K562 (cell line): ENCODE measurements around the gene ANKRD34A.

Experiments
- CTBP1 ChIP-seq: fragments of 450-650 bp; IDR thresholded peaks from 2 replicates; pipeline ENCODE4 v1.6.1; 2016; ENCODE audit warnings: borderline replicate concordance
- NFIC ChIP-seq: fragments of 450-650 bp; IDR thresholded peaks from 2 replicates; pipeline ENCODE4 v1.6.1; 2017; ENCODE audit warnings: mild to moderate bottlenecking, inconsistent platforms
- PHF8 ChIP-seq: fragments of 200-600 bp; sonication (generic); IDR thresholded peaks from 2 replicates; pipeline ENCODE4 v1.6.1; 2012; ENCODE audit warnings: mixed run types, mild to moderate bottlenecking, inconsistent platforms, low read length, moderate library complexity, borderline replicate concordance
- POLR2A ChIP-seq: fragments of 450-650 bp; conservative IDR thresholded peaks from 2 replicates; pipeline ENCODE4 v1.6.1; 2016
- TAF1 ChIP-seq: IDR thresholded peaks from 2 replicates; pipeline ENCODE4 v1.6.1; 2011; ENCODE audit warnings: mild to moderate bottlenecking, low read length, moderate library complexity; ENCODE audit not compliant: insufficient read depth, control insufficient read depth, severe bottlenecking; ENCODE audit errors: extremely low read depth
- TF ChIP-seq, protein P1 (sequence below): IDR thresholded peaks from 2 replicates; pipeline ENCODE4 v1.6.1; 2016; ENCODE audit warnings: missing genetic modification characterization, missing compliant biosample characterization
- TF ChIP-seq, protein P2 (sequence below), 3 experiments: IDR thresholded peaks in 2 of 3; conservative IDR thresholded peaks in 1 of 3; 2 replicates each; pipeline ENCODE4 v1.5.1; 2011 to 2012; ENCODE audit warnings: low read length in 3 of 3, mild to moderate bottlenecking in 3 of 3, control low read depth in 2 of 3, improper control_type of control experiment in 1 of 3, inconsistent platforms in 1 of 3, low read depth in 1 of 3, mixed read lengths in 1 of 3, moderate library complexity in 1 of 3; ENCODE audit not compliant: insufficient read depth in 2 of 3
- TF ChIP-seq, protein P3 (sequence below): fragments of 150-350 bp; conservative IDR thresholded peaks from 2 replicates; pipeline ENCODE4 v1.6.1; 2014; ENCODE audit warnings: low read length
- TF ChIP-seq, protein P4 (sequence below): fragments of 250-450 bp; sonication (Bioruptor Pico); IDR thresholded peaks from 2 replicates; pipeline ENCODE4 v1.5.0; 2021; ENCODE audit warnings: mild to moderate bottlenecking, borderline replicate concordance

DNA sequence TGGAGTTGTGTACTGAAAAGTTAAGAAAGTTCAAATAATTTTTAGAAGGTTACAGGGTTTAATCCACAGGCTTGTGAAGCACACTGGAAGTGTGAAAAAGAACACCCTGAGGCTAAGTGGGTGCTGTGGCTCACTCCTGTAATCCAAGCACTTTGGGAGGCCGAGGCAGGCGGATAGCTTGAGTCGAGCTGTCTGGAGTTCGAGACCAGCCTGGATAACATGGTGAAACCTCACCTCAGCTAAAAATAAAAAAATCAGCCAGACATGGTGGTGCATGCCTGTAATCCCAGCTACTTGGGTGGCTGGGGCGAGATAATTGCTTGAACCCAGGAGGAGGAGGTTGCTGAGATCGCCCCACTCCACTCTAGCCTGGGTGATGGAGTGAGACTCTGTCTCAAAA, 22.2 kb upstream of the ANKRD34A start:
- TF ChIP-seq POLR2A (no peak), TAF1 (no peak), CTBP1 (no peak), NFIC (no peak), PHF8 (no peak)
- TF ChIP-seq, protein P1, sequence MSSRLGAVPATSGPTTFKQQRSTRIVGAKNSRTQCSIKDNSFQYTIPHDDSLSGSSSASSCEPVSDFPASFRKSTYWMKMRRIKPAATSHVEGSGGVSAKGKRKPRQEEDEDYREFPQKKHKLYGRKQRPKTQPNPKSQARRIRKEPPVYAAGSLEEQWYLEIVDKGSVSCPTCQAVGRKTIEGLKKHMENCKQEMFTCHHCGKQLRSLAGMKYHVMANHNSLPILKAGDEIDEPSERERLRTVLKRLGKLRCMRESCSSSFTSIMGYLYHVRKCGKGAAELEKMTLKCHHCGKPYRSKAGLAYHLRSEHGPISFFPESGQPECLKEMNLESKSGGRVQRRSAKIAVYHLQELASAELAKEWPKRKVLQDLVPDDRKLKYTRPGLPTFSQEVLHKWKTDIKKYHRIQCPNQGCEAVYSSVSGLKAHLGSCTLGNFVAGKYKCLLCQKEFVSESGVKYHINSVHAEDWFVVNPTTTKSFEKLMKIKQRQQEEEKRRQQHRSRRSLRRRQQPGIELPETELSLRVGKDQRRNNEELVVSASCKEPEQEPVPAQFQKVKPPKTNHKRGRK (tag): no peak
- TF ChIP-seq, protein P2, sequence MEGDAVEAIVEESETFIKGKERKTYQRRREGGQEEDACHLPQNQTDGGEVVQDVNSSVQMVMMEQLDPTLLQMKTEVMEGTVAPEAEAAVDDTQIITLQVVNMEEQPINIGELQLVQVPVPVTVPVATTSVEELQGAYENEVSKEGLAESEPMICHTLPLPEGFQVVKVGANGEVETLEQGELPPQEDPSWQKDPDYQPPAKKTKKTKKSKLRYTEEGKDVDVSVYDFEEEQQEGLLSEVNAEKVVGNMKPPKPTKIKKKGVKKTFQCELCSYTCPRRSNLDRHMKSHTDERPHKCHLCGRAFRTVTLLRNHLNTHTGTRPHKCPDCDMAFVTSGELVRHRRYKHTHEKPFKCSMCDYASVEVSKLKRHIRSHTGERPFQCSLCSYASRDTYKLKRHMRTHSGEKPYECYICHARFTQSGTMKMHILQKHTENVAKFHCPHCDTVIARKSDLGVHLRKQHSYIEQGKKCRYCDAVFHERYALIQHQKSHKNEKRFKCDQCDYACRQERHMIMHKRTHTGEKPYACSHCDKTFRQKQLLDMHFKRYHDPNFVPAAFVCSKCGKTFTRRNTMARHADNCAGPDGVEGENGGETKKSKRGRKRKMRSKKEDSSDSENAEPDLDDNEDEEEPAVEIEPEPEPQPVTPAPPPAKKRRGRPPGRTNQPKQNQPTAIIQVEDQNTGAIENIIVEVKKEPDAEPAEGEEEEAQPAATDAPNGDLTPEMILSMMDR (IDR thresholded peaks at IDR 0.05 in 2 of 3, conservative IDR thresholded peaks at IDR 0.05 in 1 of 3; ENCODE audit: insufficient read depth in 2 of 3, low read depth in 1 of 3, low read length in 3 of 3): no peak
- TF ChIP-seq, protein P3, sequence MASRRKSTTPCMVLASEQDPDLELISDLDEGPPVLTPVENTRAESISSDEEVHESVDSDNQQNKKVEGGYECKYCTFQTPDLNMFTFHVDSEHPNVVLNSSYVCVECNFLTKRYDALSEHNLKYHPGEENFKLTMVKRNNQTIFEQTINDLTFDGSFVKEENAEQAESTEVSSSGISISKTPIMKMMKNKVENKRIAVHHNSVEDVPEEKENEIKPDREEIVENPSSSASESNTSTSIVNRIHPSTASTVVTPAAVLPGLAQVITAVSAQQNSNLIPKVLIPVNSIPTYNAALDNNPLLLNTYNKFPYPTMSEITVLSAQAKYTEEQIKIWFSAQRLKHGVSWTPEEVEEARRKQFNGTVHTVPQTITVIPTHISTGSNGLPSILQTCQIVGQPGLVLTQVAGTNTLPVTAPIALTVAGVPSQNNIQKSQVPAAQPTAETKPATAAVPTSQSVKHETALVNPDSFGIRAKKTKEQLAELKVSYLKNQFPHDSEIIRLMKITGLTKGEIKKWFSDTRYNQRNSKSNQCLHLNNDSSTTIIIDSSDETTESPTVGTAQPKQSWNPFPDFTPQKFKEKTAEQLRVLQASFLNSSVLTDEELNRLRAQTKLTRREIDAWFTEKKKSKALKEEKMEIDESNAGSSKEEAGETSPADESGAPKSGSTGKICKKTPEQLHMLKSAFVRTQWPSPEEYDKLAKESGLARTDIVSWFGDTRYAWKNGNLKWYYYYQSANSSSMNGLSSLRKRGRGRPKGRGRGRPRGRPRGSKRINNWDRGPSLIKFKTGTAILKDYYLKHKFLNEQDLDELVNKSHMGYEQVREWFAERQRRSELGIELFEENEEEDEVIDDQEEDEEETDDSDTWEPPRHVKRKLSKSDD: no peak
- TF ChIP-seq, protein P4, sequence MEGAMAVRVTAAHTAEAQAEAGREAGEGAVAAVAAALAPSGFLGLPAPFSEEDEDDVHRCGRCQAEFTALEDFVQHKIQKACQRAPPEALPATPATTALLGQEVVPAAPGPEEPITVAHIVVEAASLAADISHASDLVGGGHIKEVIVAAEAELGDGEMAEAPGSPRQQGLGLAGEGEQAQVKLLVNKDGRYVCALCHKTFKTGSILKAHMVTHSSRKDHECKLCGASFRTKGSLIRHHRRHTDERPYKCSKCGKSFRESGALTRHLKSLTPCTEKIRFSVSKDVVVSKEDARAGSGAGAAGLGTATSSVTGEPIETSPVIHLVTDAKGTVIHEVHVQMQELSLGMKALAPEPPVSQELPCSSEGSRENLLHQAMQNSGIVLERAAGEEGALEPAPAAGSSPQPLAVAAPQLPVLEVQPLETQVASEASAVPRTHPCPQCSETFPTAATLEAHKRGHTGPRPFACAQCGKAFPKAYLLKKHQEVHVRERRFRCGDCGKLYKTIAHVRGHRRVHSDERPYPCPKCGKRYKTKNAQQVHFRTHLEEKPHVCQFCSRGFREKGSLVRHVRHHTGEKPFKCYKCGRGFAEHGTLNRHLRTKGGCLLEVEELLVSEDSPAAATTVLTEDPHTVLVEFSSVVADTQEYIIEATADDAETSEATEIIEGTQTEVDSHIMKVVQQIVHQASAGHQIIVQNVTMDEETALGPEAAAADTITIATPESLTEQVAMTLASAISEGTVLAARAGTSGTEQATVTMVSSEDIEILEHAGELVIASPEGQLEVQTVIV (CRISPR knock-in tag): no peak
